H1 (cell line): Measurements from ENCODE around the gene ANK2. TPM values are rescaled to one million over a fixed set of nuclear protein-coding genes. Genes with fewer than 3 reads are reported as not detected.

ENCODE experiments used
- CTCF ChIA-PET: fragments of 300-600 bp; sonication (Branson Sonifier 250); formaldehyde crosslinking; loops from one replicate; lab custom pipeline; 2021; ENCODE audit not compliant: partially characterized antibody; lab: Charles Lee
- POLR2A ChIA-PET: fragments of 300-600 bp; sonication (Branson Sonifier 250); formaldehyde crosslinking; loops from one replicate; lab custom pipeline; 2021; ENCODE audit warnings: inconsistent platforms; ENCODE audit not compliant: partially characterized antibody; lab: Charles Lee
- DNase-seq, 2 experiments: peaks; one replicate each; pipeline versions ENCODE4 v3.0.0 to v3.0.0-alpha.2; 2010 to 2022; ENCODE audit warnings: low spot score in 2 of 2, low read depth in 1 of 2, mixed read lengths in 1 of 2
- FAIRE-seq: peaks from 2 replicates; lab custom pipeline; 2011; peaks lifted over from hg19 to GRCh38; lab: Jason Lieb, UNC
- H2AFZ ChIP-seq: 2 replicates; pipeline ENCODE4 v1.8.1; 2012; ENCODE audit warnings: low read length, inconsistent platforms
- H2AK5ac ChIP-seq: 2 replicates; pipeline ENCODE4 v1.6.1; 2013; ENCODE audit warnings: low read depth, low read length
- H2BK120ac ChIP-seq: replicated peaks from 2 replicates; pipeline ENCODE3; 2013; ENCODE audit warnings: low read depth, low read length, inconsistent platforms
- H2BK12ac ChIP-seq: 2 replicates; pipeline ENCODE4 v1.6.1; 2013; ENCODE audit warnings: low read depth, low read length
- H2BK15ac ChIP-seq: 2 replicates; pipeline ENCODE4 v1.6.1; 2013; ENCODE audit warnings: low read length
- H2BK20ac ChIP-seq: 2 replicates; pipeline ENCODE4 v1.6.1; 2013; ENCODE audit warnings: low read length
- H2BK5ac ChIP-seq: 2 replicates; pipeline ENCODE4 v1.6.1; 2013; ENCODE audit warnings: low read depth, low read length
- H3K14ac ChIP-seq: 2 replicates; pipeline ENCODE4 v1.6.1; 2013; ENCODE audit warnings: inconsistent platforms; ENCODE audit not compliant: insufficient read length
- H3K18ac ChIP-seq: 2 replicates; pipeline ENCODE4 v1.6.1; 2013; ENCODE audit warnings: low read length; ENCODE audit errors: extremely low read depth
- H3K23ac ChIP-seq: 2 replicates; pipeline ENCODE4 v1.6.1; 2013; ENCODE audit warnings: inconsistent platforms; ENCODE audit not compliant: insufficient read length
- H3K23me2 ChIP-seq: 2 replicates; pipeline ENCODE4 v1.6.1; 2013; ENCODE audit warnings: low read depth, low read length
- H3K27ac ChIP-seq: 2 replicates; pipeline ENCODE4 v1.6.1; 2011; ENCODE audit warnings: low read depth, low read length, inconsistent platforms
- H3K27me3 ChIP-seq, 4 experiments: replicated peaks in 1 of 4; 1 replicate in 1 of 4; 2 replicates in 3 of 4; pipeline versions ENCODE4 v1.6.1 to v1.8.1; 2011 to 2013; ENCODE audit warnings: low read length in 3 of 4, mild to moderate bottlenecking in 3 of 4, inconsistent platforms in 2 of 4, mixed read lengths in 2 of 4, moderate library complexity in 1 of 4; ENCODE audit not compliant: control insufficient read depth in 3 of 4, insufficient read depth in 3 of 4; ENCODE audit errors: extremely low read depth in 1 of 4
- H3K36me3 ChIP-seq, 4 experiments: 2 replicates each; pipeline versions ENCODE4 v1.6.1 to v1.8.1; 2011 to 2013; ENCODE audit warnings: mild to moderate bottlenecking in 4 of 4, low read length in 3 of 4, moderate library complexity in 2 of 4, control low read depth in 1 of 4, inconsistent platforms in 1 of 4; ENCODE audit not compliant: insufficient read depth in 4 of 4, control insufficient read depth in 2 of 4
- H3K4ac ChIP-seq: replicated peaks from 2 replicates; pipeline ENCODE3; 2013; ENCODE audit warnings: low read length, low read depth, mixed read lengths, inconsistent platforms; ENCODE audit not compliant: insufficient read length
- H3K4me1 ChIP-seq, 4 experiments: replicated peaks in 1 of 4; 1 replicate in 1 of 4; 2 replicates in 3 of 4; pipeline versions ENCODE4 v1.6.1 to v1.8.1; 2011 to 2013; ENCODE audit warnings: low read length in 3 of 4, inconsistent platforms in 2 of 4, mixed read lengths in 1 of 4; ENCODE audit not compliant: insufficient read depth in 4 of 4, control insufficient read depth in 3 of 4
- H3K4me2 ChIP-seq, 2 experiments: 2 replicates each; pipeline versions ENCODE4 v1.6.1 to v1.8.1; 2011 to 2013; ENCODE audit warnings: low read depth in 2 of 2, low read length in 2 of 2, control low read depth in 1 of 2, inconsistent platforms in 1 of 2, mild to moderate bottlenecking in 1 of 2; ENCODE audit not compliant: insufficient read depth in 1 of 2
- H3K4me3 ChIP-seq, 4 experiments: fragments of 200-600, 300-600 bp in 1 of 4; sonication (generic), shearing (Covaris generic), sonication (Bioruptor Twin) in 1 of 4; 2 replicates each; pipeline versions ENCODE4 v1.5.1 to v1.8.1; 2011 to 2016; ENCODE audit warnings: low read length in 4 of 4, low read depth in 3 of 4, control low read depth in 2 of 4, inconsistent platforms in 2 of 4, mild to moderate bottlenecking in 2 of 4, mixed read lengths in 1 of 4, moderate library complexity in 1 of 4; ENCODE audit not compliant: insufficient read depth in 2 of 4; ENCODE audit errors: extremely low read depth in 1 of 4
- H3K56ac ChIP-seq: replicated peaks from 2 replicates; pipeline ENCODE3; 2013; ENCODE audit warnings: low read depth, mild to moderate bottlenecking, mixed read lengths, low read length, inconsistent platforms; ENCODE audit not compliant: insufficient read length
- H3K79me1 ChIP-seq: 2 replicates; pipeline ENCODE4 v1.6.1; 2013; ENCODE audit warnings: low read depth, low read length, control low read depth
- H3K79me2 ChIP-seq, 2 experiments: 2 replicates each; pipeline versions ENCODE4 v1.6.1 to v1.8.1; 2012 to 2013; ENCODE audit warnings: low read length in 2 of 2, mild to moderate bottlenecking in 2 of 2, inconsistent platforms in 1 of 2; ENCODE audit not compliant: insufficient read depth in 2 of 2, control insufficient read depth in 1 of 2
- H3K9ac ChIP-seq, 4 experiments: replicated peaks in 1 of 4; 1 replicate in 1 of 4; 2 replicates in 3 of 4; pipeline versions ENCODE4 v1.6.1 to v1.8.1; 2011 to 2013; ENCODE audit warnings: low read depth in 3 of 4, low read length in 3 of 4, control low read depth in 2 of 4, mild to moderate bottlenecking in 2 of 4, moderate library complexity in 2 of 4, inconsistent platforms in 1 of 4; ENCODE audit errors: extremely low read depth in 1 of 4
- H3K9me3 ChIP-seq, 2 experiments: 2 replicates each; pipeline versions ENCODE4 v1.6.1 to v1.8.1; 2012 to 2013; ENCODE audit warnings: mild to moderate bottlenecking in 2 of 2, moderate library complexity in 2 of 2, control low read depth in 1 of 2, inconsistent platforms in 1 of 2, low read depth in 1 of 2, low read length in 1 of 2, mixed read lengths in 1 of 2; ENCODE audit not compliant: insufficient read depth in 2 of 2
- H4K20me1 ChIP-seq, 2 experiments: replicated peaks in 1 of 2; 2 replicates each; pipeline versions ENCODE3 to v1.8.1; 2011 to 2013; ENCODE audit warnings: inconsistent platforms in 2 of 2, low read length in 2 of 2, mild to moderate bottlenecking in 1 of 2; ENCODE audit not compliant: insufficient read depth in 2 of 2, control insufficient read depth in 1 of 2
- H4K5ac ChIP-seq: 2 replicates; pipeline ENCODE4 v1.6.1; 2013; ENCODE audit warnings: low read length, low read depth, mixed read lengths, inconsistent platforms; ENCODE audit not compliant: insufficient read length
- H4K8ac ChIP-seq: 2 replicates; pipeline ENCODE4 v1.8.0; 2013; ENCODE audit warnings: mild to moderate bottlenecking, moderate library complexity, low read length, inconsistent platforms; ENCODE audit not compliant: insufficient read depth; ENCODE audit errors: extremely low read depth
- H4K91ac ChIP-seq: replicated peaks from 2 replicates; pipeline ENCODE3; 2013; ENCODE audit warnings: low read length, mixed read lengths, inconsistent platforms; ENCODE audit not compliant: insufficient read length
- RXRA ChIP-seq: IDR thresholded peaks from 2 replicates; pipeline ENCODE4 v1.6.1; 2011; ENCODE audit warnings: low read depth, mild to moderate bottlenecking, low read length, moderate library complexity; ENCODE audit not compliant: insufficient read depth
- TEAD4 ChIP-seq: IDR thresholded peaks from 2 replicates; pipeline ENCODE4 v1.6.1; 2012; ENCODE audit warnings: low read depth, low read length, inconsistent platforms, mixed read lengths
- WGBS, 2 experiments: shearing (Covaris generic) in 1 of 2; methylation state at CpG; one replicate each; pipeline versions ENCODE4 v1.1.6 to v1.1.7; 2013 to 2015; ENCODE audit warnings: low lambda C conversion rate in 2 of 2, mixed read lengths in 2 of 2, inconsistent platforms in 1 of 2, low coverage in 1 of 2, missing lambda C conversion rate in 1 of 2; ENCODE audit not compliant: insufficient replicate concordance in 2 of 2, insufficient coverage in 1 of 2, insufficient read length in 1 of 2; ENCODE audit errors: extremely low coverage in 1 of 2, missing lambda C conversion rate in 1 of 2; 5-methylcytosine and 5-hydroxymethylcytosine counted together
- polyA plus RNA-seq, 7 experiments: library from polyadenylated mRNA; depleted of rRNA in 3 of 7; stranded (reverse) in 5 of 7; unstranded in 2 of 7; fragments of >200 nt in 5 of 7; fragments of 200-250 nt in 2 of 7; gene quantifications; 1 replicate in 5 of 7; 2 replicates in 1 of 7; 4 replicates in 1 of 7; pipeline versions ENCODE4 v1.2.1 to v1.2.3, GENCODE V29; 2011 to 2013; ENCODE audit warnings: missing spikeins in 2 of 7, mixed read lengths in 2 of 7
- total RNA-seq: library from RNA; stranded (reverse); fragmentation: NEBNext Ultra II Directional; extraction: Animal tissue kit (Norgen Biotek cat#: 25700); gene quantifications from 2 replicates; pipeline ENCODE4 v1.2.1, GENCODE V29; 2021

Gene ANK2
- total and polyA plus RNA-seq, 2 of the 8 experiments (the other 6 are each of a cell fraction or from before 2014, with no cell fraction given): 14.2 to 35.1 TPM

- Histone ChIP-seq H2BK15ac (no peak overlapping the region), H2BK120ac (no peak overlapping the region), H4K91ac (no peak overlapping the region)
- TF ChIP-seq RXRA: no peak
- TF ChIP-seq TEAD4: 0 out of 2 replicates have a peak, but pooled peaks have one; percentile 8
- TF ChIP-seq, all 59 proteins: peak for 1
- ChIA-PET CTCF (interaction anchor here (0.6 to 8.1 kb wide), 6 partner anchors 9 to 1304 kb away, joined by 3 to 48 read pairs (median 4); no protein-coding TSS in a partner anchor), POLR2A (interaction anchor here (0.6 to 1.0 kb wide), 2 partner anchors 9 to 1202 kb away, joined by 3 to 4 read pairs; no protein-coding TSS in a partner anchor)
- Histone ChIP-seq H2AK5ac (peak overlapping the region; percentile 71; the same call in 1 of the 2 replicates), H4K20me1 (no peaks in the 10 kb centered on the region), H2AFZ (no peak overlapping the region), H3K9ac (no peak overlapping the region), H2BK20ac (no peak overlapping the region; the same call in 1 of the 2 replicates), H3K79me1 (no peaks in the 10 kb centered on the region), H3K14ac (no peak overlapping the region), H2BK5ac (no peak overlapping the region), H2BK12ac (no peak overlapping the region), H3K4me2 (no peak overlapping the region), H3K36me3 (no peaks in the 10 kb centered on the region), H3K9me3 (no peaks in the 10 kb centered on the region), H3K23me2 (no peaks in the 10 kb centered on the region), H4K8ac (no peak overlapping the region), H3K56ac (no peak overlapping the region), H3K4me1 (peaks cover 0 to 15% (median 6%) of the 10 kb centered on the region in 4 experiments), H3K23ac (no peak overlapping the region), H3K4me3 (no peak overlapping the region), H3K27ac (no peak overlapping the region), H3K4ac (no peak overlapping the region), H3K18ac (no peak overlapping the region), H3K27me3 (no peaks in the 10 kb centered on the region), H4K5ac (no peak overlapping the region), H3K79me2 (no peaks in the 10 kb centered on the region)
- FAIRE-seq: no peak
- DNase-seq: no peak
- 79% methylated on average over 17 of the region's 17 CpGs; no CpG with 5 or more reads in 1 of the 2 experiments for WGBS, 2 experiments
Observed at GRCh38 chr4:113116414-113117357, 67.2 kb downstream of the ANK2 start.
